HG03571 (cell line): ENCODE data around the gene CFAP58.
A peak's percentile ranks its signal among the peaks of the same experiment; 100 is the strongest.

Experiments
- ATAC-seq: cut with Tn5 transposase; IDR thresholded peaks from one replicate; pipeline ENCODE4 v1.9.1; 2021; ENCODE audit not compliant: unreplicated experiment

CFAP58 gene

DNA sequence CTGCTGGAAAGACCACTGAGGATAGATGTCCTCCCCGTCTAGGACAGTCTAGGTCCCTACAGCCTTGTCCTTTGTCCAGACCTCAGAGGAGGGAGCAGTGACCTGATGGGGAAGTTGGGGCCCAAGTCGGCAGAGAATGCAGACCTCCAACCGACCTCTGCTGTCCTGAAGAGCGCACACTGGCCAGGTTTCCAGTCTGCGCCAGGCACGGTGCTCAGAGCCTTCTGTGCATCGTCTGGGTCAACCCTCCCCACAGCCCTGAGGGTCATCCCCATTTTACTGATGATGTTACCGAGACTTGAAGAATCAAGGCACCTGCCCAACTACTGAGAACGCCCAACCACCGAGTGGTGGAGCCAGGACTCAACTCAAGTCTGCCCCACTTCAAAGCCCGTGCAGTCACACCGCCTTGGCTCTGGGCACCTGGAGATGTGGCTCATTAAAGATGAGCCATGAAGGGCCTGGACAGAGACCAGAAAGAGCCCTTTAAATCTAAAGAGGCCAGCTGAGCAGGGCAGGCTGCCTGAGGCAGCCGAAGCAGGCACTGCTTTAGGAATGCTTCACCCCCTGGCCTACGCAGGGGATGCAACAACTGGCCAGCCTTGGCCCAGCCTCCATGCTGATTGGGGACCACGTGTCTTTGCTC lies 19.8 kb upstream of the CFAP58 start:
- no peak for ATAC-seq

DNA sequence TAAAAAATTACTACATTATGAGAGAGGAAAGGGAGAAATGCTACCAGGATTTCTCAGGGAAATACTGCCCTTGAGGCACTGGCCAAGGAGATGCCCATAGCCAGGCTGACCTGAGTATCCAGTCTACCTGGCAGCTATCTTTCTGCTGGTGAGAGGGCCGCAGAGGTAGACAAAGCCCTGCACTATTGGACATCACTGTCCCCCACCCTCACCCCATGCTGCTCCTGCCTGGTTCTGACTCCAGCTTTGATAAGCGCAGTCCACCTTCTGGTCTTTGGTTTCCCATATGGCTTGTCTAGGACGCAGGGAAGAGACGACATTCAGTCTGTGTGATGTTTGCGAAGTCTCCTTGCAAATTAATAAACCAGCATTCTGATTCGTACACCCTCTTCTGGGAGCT lies 19.1 kb upstream of the CFAP58 start:
- no peak for ATAC-seq

DNA sequence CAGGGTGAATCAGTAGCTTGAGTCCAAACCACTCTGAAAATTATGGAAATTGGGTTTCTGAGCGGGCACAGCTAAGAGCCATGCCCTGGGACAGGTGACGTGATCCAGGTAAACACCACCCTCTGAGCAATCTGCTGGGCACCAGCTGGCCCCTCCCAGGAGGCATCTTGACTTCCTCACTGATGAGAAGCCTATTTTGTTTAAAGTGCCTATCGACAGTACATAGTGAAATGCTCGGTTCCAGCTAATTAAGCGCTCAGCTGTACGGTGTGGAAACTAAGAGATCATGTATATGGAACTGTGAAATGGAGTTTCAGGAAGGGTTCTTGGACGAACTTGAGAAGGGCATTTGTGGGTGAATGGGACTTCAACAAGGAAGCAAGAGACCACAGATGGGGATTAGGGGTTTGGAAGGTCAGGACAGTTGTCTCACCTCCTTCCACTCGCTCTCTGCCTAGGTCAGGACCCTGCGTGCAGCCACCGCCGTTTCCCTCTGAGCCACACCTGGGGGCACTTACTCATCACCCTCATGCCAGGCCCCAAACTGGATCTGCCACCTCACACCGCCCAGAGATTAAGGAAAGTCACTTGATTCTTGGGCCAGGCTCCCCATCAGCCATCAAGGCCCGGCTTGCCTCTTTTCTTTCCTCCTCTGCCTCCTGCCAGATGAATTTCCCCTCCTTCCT lies 18.5 kb upstream of the CFAP58 start:
- no peak for ATAC-seq

DNA sequence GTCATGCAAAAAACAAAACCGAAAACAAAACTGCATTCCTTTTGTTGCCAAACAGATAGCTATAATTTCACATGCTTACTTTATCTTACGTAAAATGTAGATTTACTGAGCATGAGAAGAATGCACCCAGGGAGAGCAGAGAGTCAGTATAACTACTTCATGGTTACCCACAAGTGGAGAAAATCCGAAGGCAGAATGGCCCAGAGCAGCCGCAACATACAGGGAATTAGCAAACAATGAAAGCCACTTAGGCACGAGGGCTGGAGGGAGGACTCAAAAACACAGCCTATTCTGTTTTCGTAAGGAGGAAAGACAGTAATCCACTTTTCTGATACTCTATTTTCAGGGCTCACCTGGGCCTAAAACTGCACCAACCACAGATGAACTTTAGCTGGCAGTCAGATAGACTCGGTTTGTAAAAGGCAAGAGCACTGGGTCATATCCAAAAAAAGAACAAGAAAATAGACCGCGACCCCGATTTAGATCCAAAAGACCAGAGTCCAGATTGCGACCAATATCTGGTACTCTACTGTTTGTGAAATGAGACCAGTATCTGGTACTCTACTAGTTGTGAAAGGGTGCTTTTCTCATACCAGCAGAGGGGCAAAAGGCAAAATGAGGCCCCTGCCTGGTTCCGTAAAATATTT lies 16.7 kb upstream of the CFAP58 start:
- peak; percentile 28 for ATAC-seq

DNA sequence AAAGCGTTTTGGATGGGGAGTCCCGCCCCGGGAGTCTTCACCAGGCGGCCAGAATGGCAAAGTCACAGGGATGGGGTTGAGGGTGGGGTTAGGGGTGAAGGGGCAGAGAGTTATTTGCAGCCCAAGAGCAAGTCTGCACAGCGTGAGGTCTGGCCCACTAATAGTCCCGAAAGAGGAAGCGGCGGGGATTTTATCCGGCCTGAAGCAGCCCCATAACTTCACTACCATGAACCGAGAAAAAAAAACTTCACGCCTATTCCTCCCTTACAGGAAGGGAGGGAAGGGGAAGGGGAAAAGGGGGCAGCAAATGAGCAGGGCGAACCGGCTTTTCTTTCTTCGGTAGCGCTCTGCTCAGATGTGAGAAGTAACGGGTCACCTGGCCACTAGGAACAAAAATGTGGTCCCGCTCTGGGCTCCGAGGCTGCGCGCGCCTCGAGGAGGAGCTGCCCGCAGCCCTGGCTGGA lies 16.1 kb upstream of the CFAP58 start:
- peak; percentile 35 for ATAC-seq

DNA sequence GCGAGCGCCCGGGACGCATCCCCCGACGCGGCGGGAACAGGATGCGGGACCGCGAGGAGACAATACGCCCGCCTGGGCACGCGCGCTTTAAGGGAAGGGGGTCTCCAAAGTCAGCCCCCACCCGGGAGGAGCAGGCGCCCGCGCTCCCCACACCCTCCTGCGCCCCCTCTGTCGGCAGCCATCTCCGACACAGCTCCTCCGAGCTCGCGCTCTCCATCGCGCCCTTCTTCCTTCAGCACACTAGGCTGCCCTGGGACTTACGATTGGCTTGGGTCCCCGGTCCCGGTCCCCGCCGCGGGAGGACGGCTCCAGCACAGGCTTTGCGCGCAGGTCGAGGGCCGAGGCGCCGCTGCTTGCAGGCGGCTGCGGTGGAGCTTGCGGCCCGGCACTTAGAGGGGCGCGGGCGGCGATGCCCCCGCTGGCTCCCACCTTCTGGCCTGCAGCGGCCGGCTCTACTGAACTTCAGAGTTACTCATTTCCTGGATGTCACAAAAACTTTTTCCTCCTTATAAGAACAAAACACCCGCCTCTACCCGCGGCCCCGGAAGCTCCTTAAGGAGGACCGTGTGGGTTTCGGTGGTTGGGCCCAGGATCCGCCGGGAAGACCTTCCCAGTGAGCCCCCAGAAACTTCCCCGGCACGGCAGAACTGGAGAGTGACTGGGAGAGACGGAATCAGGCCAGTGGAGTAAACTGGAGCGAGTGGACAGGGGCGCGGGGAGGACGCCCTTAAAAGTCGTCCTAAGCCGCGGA lies 15.5 kb upstream of the CFAP58 start, which contains the start of gene ITPRIP:
Gene ITPRIP (minus strand): TSS at position 481 of the 751 bp plus-strand sequence. CDS start 22,414 bp downstream, outside the sequence.
- peak; percentile 75 for ATAC-seq

DNA sequence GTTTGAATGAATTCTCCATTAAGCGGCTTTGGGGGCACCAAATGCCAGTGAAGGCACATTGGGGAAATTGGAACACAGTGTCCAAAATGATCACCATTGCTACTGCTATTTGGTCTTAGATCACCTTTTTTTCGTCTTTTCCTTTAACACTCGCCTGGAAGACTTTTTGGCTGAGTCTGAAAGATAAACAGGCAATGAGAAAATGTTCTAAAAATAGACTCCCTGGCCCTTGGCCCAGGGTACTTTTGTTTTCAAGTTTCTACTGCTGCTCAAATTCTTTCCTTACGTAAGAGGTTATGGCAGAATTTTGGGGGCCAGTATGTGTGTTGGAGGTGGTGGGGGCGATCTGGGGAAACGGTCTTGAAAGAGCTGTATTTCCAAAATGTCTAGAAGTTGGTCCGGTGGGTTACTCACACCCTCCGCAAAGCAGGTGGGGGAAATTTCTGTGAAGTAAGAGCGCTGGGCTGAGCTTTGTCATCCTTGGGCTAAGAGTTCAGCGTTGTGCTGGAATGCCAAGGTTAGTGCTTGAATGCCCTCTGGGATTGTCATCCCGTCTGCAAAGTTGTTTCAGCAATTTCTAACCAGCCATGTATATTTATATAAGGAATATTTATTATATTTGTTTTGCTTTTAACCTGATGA lies 14.0 kb upstream of the CFAP58 start:
- ATAC-seq = no peak

DNA sequence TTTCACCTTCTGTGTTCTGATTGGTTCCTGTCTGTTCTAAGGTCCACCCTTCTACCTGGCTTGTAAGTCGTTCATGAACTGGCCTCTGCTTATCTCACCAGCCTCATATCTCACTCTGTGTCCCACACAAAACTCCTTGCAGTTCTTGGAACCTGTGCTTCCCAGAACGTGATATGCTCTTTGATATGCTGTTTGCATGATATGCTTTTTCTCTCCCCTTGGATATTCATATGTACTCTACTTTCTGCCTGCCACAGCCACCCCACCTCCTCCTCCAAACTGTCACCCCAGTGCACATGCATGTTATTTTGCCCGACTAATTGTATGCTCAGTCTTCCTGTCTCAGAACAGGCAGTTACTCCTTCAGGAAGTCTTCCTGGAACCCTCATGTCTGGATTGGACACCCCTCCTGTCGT lies 13.5 kb upstream of the CFAP58 start:
- no peak for ATAC-seq

DNA sequence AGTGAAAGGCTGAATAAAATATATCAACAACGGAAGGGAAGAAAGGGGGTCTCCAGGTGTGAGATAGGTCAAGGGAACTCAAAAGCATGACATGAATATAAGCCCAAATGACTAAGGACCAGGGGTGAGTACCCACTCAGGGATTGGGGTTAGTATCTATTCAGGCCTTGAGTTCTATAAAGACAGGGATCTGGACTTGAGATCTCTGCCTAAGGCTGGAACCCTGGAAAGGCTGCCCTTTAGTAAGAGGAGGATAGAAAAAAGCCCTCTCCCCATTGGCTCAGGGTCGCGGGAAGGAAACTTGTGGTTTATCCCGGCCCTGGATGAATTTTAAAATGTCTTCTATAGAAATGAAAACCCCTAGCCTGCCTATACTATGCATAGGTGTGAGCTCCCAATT lies 13.0 kb upstream of the CFAP58 start:
- no peak for ATAC-seq

DNA sequence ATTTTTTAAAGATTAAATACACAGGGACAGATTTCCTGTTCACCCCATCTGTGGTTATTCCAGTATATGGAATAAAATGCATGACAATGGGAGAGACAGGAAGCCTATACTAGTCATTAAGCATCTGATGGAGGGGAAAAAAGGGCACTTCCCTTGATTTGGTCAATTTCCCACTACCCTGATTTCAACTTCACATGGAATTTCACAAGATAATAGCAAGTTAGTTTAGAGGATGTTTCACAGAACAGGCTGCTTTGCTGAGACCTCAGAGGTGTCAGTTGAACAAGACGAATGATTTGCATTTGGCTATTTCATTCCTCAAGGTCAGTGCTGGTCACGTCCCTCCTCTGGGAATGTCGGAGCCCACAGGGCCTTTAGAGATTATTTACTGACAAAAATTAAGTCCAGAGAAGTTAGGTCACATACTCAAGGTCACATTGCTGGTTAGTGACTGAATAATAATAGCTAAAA lies 10.7 kb upstream of the CFAP58 start:
- no peak for ATAC-seq

DNA sequence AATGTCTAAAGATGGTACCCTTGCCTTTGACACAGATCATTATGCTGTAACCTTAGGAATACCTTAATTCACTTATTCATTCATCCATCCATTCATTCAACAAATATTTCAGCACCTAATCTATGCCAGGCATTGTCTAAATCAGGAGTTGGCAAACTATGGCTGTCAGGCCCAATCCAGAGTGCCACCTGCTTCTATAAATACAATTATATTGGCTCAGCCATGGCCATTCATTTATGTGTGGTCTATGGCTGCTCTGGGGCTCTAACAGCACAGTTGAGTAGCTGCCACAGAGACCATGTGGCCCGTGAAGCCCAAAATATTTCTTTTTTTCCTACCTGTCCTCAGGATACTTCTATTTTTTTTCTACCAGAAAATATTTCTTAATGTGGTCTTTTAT lies 9.4 kb upstream of the CFAP58 start:
- ATAC-seq = no peak

DNA sequence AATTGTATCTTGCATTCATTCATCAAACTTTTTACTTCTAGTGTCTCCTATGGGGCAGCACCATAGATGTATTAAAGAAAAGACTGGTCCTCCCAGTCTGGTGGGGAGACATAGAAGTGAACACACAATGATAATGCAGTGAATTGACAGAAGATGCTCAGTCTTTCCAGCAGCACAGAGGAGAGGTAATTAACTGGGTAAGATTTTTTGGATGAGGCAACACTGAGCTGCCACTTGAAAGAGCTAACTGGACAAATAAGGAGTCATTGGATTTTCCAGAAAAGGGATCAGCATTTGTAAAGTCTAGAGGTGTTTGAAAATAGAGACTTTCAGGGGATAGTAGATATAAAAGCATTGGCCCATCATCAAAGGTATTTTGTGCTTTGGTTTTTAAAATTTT lies 8.1 kb upstream of the CFAP58 start:
- ATAC-seq = no peak

DNA sequence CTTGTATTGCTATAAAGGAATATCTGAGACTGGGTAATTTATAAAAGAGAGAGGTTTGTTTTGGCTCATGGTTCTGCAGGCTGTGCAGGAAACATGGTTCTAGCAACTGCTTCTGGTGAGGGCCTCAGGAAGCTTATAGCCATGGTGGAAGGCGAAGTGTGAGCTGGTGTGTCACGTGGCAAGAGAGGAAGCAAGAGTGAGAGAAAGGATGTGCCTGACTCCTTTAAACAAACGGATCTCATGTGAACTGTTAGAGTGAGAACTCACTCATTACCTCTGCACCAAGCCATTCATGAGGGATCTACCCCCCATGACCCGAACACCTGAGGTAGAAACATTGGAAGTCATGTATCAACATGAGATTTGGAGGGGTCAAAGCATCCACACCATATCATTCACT lies 7.7 kb upstream of the CFAP58 start:
- no peak for ATAC-seq

DNA sequence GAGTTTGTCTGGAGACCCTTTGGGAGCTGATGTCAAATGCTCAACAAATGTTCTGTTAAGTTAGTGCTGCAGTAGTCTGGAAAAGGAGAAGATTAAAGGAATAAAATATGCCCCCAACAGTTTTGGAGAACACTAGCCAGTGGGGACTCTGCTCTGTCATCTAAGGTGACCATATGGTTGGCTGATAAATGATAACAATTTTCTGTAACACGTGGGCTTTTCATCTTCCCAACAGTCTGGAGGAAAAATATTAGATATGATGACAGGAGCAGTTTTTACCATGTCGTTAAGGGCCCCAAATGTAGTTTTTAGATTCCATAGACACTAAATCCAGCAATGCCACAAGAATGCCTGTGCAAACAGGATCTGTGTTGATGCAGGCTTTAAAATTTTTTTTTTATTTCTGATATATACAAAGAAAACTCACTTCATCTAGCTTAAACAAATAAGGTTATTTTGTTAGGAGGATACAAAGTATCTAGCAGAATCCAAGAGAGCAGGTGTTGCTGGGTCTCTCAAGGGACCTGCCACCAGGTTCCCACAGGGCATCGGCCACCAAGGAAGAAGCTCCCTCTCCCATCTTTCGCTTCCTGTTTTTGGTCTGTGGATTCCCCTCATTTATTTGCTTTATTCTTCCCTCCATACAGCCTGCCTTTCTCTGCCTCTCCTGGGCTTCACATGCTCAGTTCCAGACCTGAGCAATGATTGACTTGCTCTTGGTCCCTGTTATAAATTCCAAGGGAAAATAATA lies 6.2 kb upstream of the CFAP58 start:
- ATAC-seq = no peak

DNA sequence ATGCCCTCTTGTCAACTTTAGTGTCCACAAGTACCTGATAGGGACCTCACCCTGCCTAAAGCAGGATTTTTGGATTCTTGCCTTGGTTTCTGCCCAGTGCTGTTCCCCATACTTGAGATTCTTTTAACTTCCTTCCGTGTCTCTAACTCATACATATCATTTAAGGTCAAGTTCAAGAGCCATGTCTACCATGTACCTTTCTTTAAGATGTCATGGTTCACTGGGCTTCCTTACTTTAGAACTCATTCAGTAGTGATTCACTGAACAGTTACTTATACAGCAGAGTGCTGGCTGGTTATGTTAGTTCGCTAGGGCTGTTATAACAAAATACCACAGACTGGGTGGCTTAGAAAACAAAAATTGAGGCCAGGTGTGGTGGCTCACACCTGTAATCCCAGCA lies 5.0 kb upstream of the CFAP58 start:
- no peak for ATAC-seq

DNA sequence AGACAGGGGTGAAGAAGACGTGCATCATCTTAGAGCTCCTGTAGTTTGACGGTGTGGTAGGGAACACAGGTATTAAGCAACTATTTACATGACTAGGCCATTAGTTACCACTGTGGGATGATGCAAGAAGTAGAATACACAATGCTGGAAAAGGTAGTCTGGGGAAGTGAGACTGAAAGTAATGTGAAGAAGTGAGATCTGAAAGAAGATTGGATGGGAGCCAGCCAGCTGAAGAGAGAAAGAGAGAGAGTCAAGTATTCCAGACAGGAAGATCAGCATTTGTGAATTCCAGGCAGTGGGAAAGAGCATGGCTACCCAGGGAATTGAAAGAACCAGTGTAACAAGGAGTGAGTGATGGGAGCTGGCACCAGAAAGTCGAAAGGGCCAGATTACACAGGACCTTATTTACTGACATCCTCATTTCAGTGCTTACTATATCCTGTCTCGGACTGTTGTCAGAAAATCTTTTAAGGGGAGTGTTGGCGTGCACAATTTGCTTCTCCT lies 4.0 kb upstream of the CFAP58 start:
- peak; percentile 59 for ATAC-seq

DNA sequence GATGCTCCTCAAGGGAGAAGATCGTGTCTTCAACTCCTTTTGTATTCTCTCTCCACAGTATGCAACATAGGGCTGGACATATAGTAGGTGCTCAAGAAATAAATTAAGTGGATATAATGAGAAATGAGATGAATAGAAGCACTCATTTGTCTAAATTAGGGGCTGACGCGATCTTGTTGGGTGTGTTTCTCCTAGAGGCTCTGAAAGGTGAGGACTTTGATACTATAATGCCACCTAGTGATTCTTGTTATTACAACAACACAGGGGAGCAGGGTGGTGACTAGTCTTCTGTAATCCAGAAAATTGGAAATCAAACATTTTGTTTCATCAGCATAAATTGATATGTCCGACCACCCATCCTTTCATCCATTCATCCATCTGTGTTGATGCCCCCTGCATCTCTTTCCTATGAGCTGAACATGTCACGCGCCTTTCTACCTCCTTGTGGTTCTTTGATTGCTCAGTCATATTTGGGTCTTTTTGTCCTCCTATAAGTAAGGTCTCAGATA lies 3.5 kb upstream of the CFAP58 start:
- peak; percentile 41 for ATAC-seq

DNA sequence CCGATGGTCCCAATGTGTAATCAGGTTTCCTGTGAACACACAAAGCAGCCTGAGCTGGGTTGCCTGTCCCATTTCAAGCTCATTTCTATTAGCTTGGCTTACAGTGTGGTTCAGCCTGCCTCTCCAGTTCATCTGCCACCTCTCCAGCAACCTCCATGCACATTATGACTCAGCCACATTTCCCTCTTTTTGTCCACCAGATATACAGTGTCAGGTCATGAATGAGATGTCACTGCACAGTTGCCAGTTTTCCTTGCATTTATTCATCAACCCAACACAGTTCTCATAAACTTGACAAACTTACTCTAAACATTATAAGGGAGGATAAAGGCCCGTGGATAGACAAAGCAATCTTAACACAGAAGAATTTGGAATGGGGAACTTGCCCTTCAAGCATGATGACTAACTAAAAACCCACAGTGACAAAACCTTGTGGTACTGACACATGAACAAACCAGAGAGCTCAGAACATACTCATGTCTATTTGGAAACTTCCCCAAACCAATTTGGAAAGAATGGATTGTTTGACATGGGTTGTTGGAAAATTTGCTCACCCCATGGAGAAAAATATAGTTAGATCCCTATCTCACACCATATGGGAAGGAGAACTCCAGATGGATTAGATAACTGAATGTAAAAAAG lies 2.5 kb upstream of the CFAP58 start:
- no peak for ATAC-seq

DNA sequence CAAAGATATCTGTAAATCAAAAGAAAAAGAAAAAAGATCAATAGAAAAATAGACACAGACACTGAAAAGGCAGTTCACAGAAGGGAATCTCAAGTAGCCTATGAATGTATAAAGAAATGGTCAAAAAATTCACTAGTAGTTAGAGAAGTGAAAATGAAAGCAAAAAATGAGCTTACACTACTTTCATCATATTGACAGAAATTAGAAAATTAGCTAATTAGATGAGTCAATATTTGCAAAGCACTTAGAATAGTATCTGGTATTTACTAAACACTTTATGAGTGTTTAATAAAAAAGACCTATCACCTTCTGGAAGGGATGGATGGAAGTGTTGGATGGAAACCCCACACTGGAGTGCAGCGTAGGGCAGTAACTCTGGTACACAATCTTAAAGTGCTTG lies 1.7 kb upstream of the CFAP58 start:
- ATAC-seq = peak; percentile 19
